ENCODE results near the gene JARID2. TPM values are rescaled to one million over a fixed set of nuclear protein-coding genes. Genes with fewer than 3 reads are reported as not detected.

The JARID2 gene
- polyA plus RNA-seq, 1 donor (not counting 4 experiments of a cell fraction or from before 2014, with no cell fraction given): 11.0 TPM

DNA sequence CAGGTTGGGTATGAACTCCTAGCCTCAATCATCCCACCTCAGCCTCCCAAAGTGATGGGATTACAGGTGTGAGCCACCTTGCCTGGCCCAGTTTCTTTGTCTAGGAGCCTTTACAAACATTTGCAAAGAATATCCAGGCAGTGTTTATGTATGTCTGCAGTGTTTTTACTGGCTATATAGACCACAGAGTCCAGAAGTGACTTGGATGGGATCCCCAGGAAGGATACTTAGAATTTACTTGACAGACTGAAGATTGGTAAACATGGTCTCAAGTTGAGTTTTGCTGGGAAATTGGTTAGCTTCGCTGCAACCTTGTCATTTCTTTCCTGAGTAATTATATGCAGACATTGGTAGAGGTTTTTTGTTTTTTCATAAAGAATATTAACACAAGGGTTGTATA lies 23.8 kb downstream of the JARID2 start:
- Histone ChIP-seq H3K79me2 (ENCODE audit: control insufficient read depth, insufficient read depth, low read length) (peaks cover 96% of the 10 kb centered on the region), H3K36me3 (ENCODE audit: control insufficient read depth in 2 of 2, extremely low read depth in 1 of 2, insufficient read depth in 2 of 2, low read length in 2 of 2) (peaks cover 2 to 3% of the 10 kb centered on the region in 2 experiments), H4K20me1 (ENCODE audit: control insufficient read depth, extremely low read depth, insufficient read depth, low read length) (peaks cover 26% of the 10 kb centered on the region), H3K9me1 (ENCODE audit: control insufficient read depth, extremely low read depth, insufficient read depth, low read length) (peaks cover 2% of the 10 kb centered on the region), H3K27ac (ENCODE audit: control insufficient read depth, insufficient read depth, low read length) (no peak overlapping the region), H3K9me3 (ENCODE audit: control insufficient read depth, low read depth, low read length) (no peaks in the 10 kb centered on the region), H3K4me2 (ENCODE audit: control insufficient read depth, extremely low read depth, insufficient read depth, low read depth, low read length) (no peak overlapping the region), H3K4me3 (ENCODE audit: control insufficient read depth in 2 of 3, extremely low read depth in 1 of 3, insufficient read depth in 2 of 3, low read depth in 1 of 3, low read length in 3 of 3) (no peak overlapping the region), H3K27me3 (ENCODE audit: control insufficient read depth, extremely low read depth, insufficient read depth, low read length) (no peaks in the 10 kb centered on the region), H2AFZ (ENCODE audit: control insufficient read depth, low read length) (no peak overlapping the region), H3K9ac (ENCODE audit: control insufficient read depth, extremely low read depth, insufficient read depth, low read length) (no peak overlapping the region), H3K4me1 (ENCODE audit: control insufficient read depth, extremely low read depth, insufficient read depth, low read length) (no peaks in the 10 kb centered on the region)
- TF ChIP-seq EZH2 (IDR thresholded peaks at IDR 0.05; ENCODE audit: low read length) (no peak), CTCF (optimal IDR thresholded peaks at IDR 0.05 in 1 of 3, IDR thresholded peaks at IDR 0.05 in 1 of 3, conservative IDR thresholded peaks at IDR 0.05 in 1 of 3; ENCODE audit: extremely low read depth in 1 of 3, insufficient read depth in 2 of 3, low read length in 3 of 3) (no peak)
- DNase-seq (ENCODE audit: low read depth, low spot score) (no peak), FAIRE-seq (no peak)
- dilution Hi-C loops (cut with MboI; ENCODE audit: extremely low pct_ligation_motif_present, low sequenced_read_pairs): no loop called here

DNA sequence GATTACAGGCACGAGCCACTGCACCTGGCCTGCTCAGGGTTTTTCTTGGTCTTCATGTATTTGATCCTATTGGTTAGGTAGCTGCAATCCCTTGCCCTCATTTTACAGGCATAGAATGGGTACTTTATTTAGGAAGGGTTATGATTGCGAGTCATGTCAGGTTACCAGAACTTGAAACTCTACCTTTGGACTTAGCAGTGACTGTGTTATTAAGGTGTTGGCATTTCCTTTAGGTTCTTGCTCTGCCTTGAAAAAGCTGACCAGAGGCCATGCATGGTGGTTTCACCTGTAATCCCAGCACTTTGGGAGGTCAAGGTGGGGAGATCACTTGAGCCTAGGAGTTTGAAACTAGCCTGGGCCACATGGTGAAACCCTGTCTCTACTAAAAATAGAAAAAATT lies 24.5 kb downstream of the JARID2 start:
- TF ChIP-seq EZH2 (IDR thresholded peaks at IDR 0.05; ENCODE audit: low read length): no peak
- TF ChIP-seq CTCF (optimal IDR thresholded peaks at IDR 0.05 in 1 of 3, IDR thresholded peaks at IDR 0.05 in 1 of 3, conservative IDR thresholded peaks at IDR 0.05 in 1 of 3; ENCODE audit: extremely low read depth in 1 of 3, insufficient read depth in 2 of 3, low read length in 3 of 3): no peak
- dilution Hi-C loops (cut with MboI; ENCODE audit: extremely low pct_ligation_motif_present, low sequenced_read_pairs): no loop called here
- H3K4me1 ChIP-seq (ENCODE audit: control insufficient read depth, extremely low read depth, insufficient read depth, low read length): no peaks in the 10 kb centered on the region

More for the DNA sequence above, 24.5 kb downstream of the JARID2 start:
- Histone ChIP-seq H3K9ac (ENCODE audit: control insufficient read depth, extremely low read depth, insufficient read depth, low read length) (no peak overlapping the region), H3K9me3 (ENCODE audit: control insufficient read depth, low read depth, low read length) (no peaks in the 10 kb centered on the region), H2AFZ (ENCODE audit: control insufficient read depth, low read length) (no peak overlapping the region), H3K4me3 (ENCODE audit: control insufficient read depth in 2 of 3, extremely low read depth in 1 of 3, insufficient read depth in 2 of 3, low read depth in 1 of 3, low read length in 3 of 3) (no peak overlapping the region), H3K79me2 (ENCODE audit: control insufficient read depth, insufficient read depth, low read length) (peaks cover 96% of the 10 kb centered on the region), H3K27ac (ENCODE audit: control insufficient read depth, insufficient read depth, low read length) (no peak overlapping the region), H4K20me1 (ENCODE audit: control insufficient read depth, extremely low read depth, insufficient read depth, low read length) (peaks cover 22% of the 10 kb centered on the region), H3K9me1 (ENCODE audit: control insufficient read depth, extremely low read depth, insufficient read depth, low read length) (peaks cover 4% of the 10 kb centered on the region), H3K4me2 (ENCODE audit: control insufficient read depth, extremely low read depth, insufficient read depth, low read depth, low read length) (no peak overlapping the region), H3K27me3 (ENCODE audit: control insufficient read depth, extremely low read depth, insufficient read depth, low read length) (no peaks in the 10 kb centered on the region), H3K36me3 (ENCODE audit: control insufficient read depth in 2 of 2, extremely low read depth in 1 of 2, insufficient read depth in 2 of 2, low read length in 2 of 2) (peaks cover 2 to 3% of the 10 kb centered on the region in 2 experiments)
- no peak for DNase-seq (ENCODE audit: low read depth, low spot score)
- no peak for FAIRE-seq

All from keratinocyte (primary cell).